Uterus (tissue), 4 donors: Measurements from ENCODE around the gene SIGLEC7. TPM values are rescaled to one million over a fixed set of nuclear protein-coding genes. Genes with fewer than 3 reads are reported as not detected.

Experiments
- DNase-seq, 2 donors: peaks; one replicate each; pipeline ENCODE4 v3.0.0-alpha.2; 2019 to 2020
- H3K27ac ChIP-seq, 2 donors: fragments of 200-600 bp; sonication (generic); 1 replicate in 1 of 2; 2 replicates in 1 of 2; pipeline ENCODE4 v1.5.1; 2016 to 2018
- H3K27me3 ChIP-seq, 2 donors: fragments of 200-600 bp; sonication (generic); one replicate each; pipeline ENCODE4 v1.5.1; 2018 to 2019; ENCODE audit warnings: control low read depth in 1 of 2
- H3K36me3 ChIP-seq, 2 donors: fragments of 200-600 bp; sonication (generic); one replicate each; pipeline ENCODE4 v1.5.1; 2019; ENCODE audit warnings: control low read depth in 1 of 2
- H3K4me1 ChIP-seq, 2 donors: fragments of 200-600 bp; sonication (generic); one replicate each; pipeline ENCODE4 v1.5.1; 2018 to 2019; ENCODE audit warnings: control low read depth in 1 of 2
- H3K4me3 ChIP-seq, 2 donors: fragments of 200-600 bp; sonication (generic); 1 replicate in 1 of 2; 2 replicates in 1 of 2; pipeline ENCODE4 v1.5.1; 2018 to 2019; ENCODE audit warnings: mild to moderate bottlenecking in 1 of 2
- H3K9me3 ChIP-seq, 2 donors: fragments of 200-600 bp; sonication (generic); one replicate each; pipeline ENCODE4 v1.5.1; 2019; ENCODE audit warnings: control low read depth in 1 of 2
- CTCF ChIP-seq, 4 experiments: fragments of 200-600 bp in 2 of 4; fragments of 450-650 bp in 2 of 4; sonication (generic) in 2 of 4; IDR thresholded peaks; one replicate each; pipeline ENCODE4 v1.5.1; 2016 to 2019; ENCODE audit warnings: antibody characterized with exemption in 4 of 4, mild to moderate bottlenecking in 2 of 4, moderate library complexity in 1 of 4
- POLR2A ChIP-seq, 2 donors: fragments of 450-650 bp; IDR thresholded peaks; one replicate each; pipeline ENCODE4 v1.6.1; 2016; ENCODE audit warnings: antibody characterized with exemption in 2 of 2, mild to moderate bottlenecking in 1 of 2, moderate library complexity in 1 of 2
- intact Hi-C: fragments of 100-400 bp; cut with DNase I; formaldehyde crosslinking; loops from one replicate; pipeline ENCODE4 v1.15.1; 2023; ENCODE audit warnings: low total_unique reads
- total RNA-seq, 4 donors: library from RNA; depleted of rRNA in 3 of 4; stranded (reverse); fragments of >200 nt in 3 of 4; gene quantifications; one replicate each; pipeline versions ENCODE4 v1.1.0 to v1.2.4, GENCODE V29; 2014 to 2023
- donor health status: DM: yes; HTN: yes; CAD: no.

The SIGLEC7 gene
- total RNA-seq, 4 donors from 2014 or later, result 0.14 to 0.59 TPM; not detected in 2

- Histone ChIP-seq H3K4me3 (no peak overlapping the region), H3K27ac (no peak overlapping the region)
- no peak for DNase-seq
These were observed 10.1 kb upstream of the SIGLEC7 start for GRCh38 chr19:51131780-51132680.

GRCh38 chr19:51135004-51135403, 7.1 kb upstream of the SIGLEC7 start:
- intact Hi-C loops, result no loop called here
- H3K36me3 ChIP-seq, result no peaks in the 10 kb centered on the region
- no peaks in the 10 kb centered on the region for H3K4me1 ChIP-seq
- no peak overlapping the region for H3K4me3 ChIP-seq
- no peak for DNase-seq
- H3K9me3 ChIP-seq, result no peaks in the 10 kb centered on the region
- no peaks in the 10 kb centered on the region for H3K27me3 ChIP-seq
- no peak overlapping the region for H3K27ac ChIP-seq
- TF ChIP-seq CTCF (IDR thresholded peaks at IDR 0.05), result no peak
- TF ChIP-seq POLR2A (IDR thresholded peaks at IDR 0.05), result no peak

More at GRCh38 chr19:51131780-51132680, 10.1 kb upstream of the SIGLEC7 start:
- Histone ChIP-seq H3K27me3 (no peaks in the 10 kb centered on the region), H3K36me3 (no peaks in the 10 kb centered on the region), H3K9me3 (no peaks in the 10 kb centered on the region), H3K4me1 (no peaks in the 10 kb centered on the region)
- no peak for TF ChIP-seq POLR2A (IDR thresholded peaks at IDR 0.05)
- TF ChIP-seq CTCF (IDR thresholded peaks at IDR 0.05), result no peak
- intact Hi-C loops, result no loop called here

GRCh38 chr19:51135986-51136762, 5.9 kb upstream of the SIGLEC7 start:
- intact Hi-C loops, result no loop called here
- no peak overlapping the region for H3K27ac ChIP-seq
- H3K27me3 ChIP-seq, result no peaks in the 10 kb centered on the region
- H3K36me3 ChIP-seq, result no peaks in the 10 kb centered on the region
- H3K4me1 ChIP-seq, result no peaks in the 10 kb centered on the region
- TF ChIP-seq CTCF (IDR thresholded peaks at IDR 0.05), result no peak
- TF ChIP-seq POLR2A (IDR thresholded peaks at IDR 0.05), result no peak
- no peak overlapping the region for H3K4me3 ChIP-seq
- no peak for DNase-seq
- no peaks in the 10 kb centered on the region for H3K9me3 ChIP-seq

GRCh38 chr19:51136851-51137551, 5.1 kb upstream of the SIGLEC7 start:
- TF ChIP-seq CTCF (IDR thresholded peaks at IDR 0.05) (no peak), POLR2A (IDR thresholded peaks at IDR 0.05) (no peak)
- Histone ChIP-seq H3K9me3 (no peaks in the 10 kb centered on the region), H3K27ac (no peak overlapping the region), H3K36me3 (no peaks in the 10 kb centered on the region), H3K4me1 (no peaks in the 10 kb centered on the region), H3K4me3 (no peak overlapping the region), H3K27me3 (no peaks in the 10 kb centered on the region)
- intact Hi-C loops, result no loop called here
- DNase-seq, result no peak
